Astrocyte of the cerebellum (primary cell): ENCODE data around the gene NPAS2.

ENCODE experiments used
- DNase-seq: peaks from one replicate; pipeline ENCODE4 v3.0.0-alpha.2; 2011; ENCODE audit warnings: low read depth
- H3K4me3 ChIP-seq: 2 replicates; pipeline ENCODE4 v1.5.1; 2011; ENCODE audit warnings: mild to moderate bottlenecking, low read depth, low read length, moderate library complexity
- in situ Hi-C: cut with HindIII; loops from 2 replicates; pipeline ENCODE4 v1.10.0; 2017; ENCODE audit warnings: low sequenced_read_pairs
- TF ChIP-seq, protein P1 (sequence below): IDR thresholded peaks from 2 replicates; pipeline ENCODE4 v1.5.1; 2012; ENCODE audit warnings: low read length, low read depth, moderate library complexity, mild to moderate bottlenecking; ENCODE audit errors: missing control alignments

Gene NPAS2

DNA sequence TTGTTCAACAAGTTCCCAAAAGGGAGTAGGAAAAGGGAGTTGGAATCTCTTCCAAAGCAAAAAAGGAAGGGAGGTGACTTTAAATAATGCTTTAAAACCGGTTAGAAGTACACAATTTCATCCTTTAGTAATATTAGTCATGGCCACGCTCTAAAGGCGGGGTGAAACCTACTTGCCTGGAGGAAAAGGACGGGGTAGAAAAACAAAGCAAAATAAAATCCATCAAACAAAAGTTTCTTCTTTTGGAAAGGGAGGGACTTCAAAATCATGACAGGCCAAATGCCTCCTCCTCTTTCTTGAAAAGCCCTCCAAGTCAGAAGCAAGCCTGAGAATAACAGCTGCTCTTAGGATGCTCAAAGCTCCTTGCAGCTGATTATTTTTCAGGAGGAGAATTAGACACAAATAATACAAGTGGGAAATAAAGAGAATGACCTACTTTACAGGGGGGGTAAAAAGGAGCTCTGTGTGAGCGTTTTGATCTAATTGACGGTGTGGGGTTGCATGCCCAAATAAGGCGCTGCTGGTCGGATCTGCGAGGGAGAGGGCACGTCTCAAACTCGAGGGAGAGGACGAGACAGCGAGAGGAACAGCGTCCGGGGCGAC is 1.8 kb upstream of the NPAS2 start:
- H3K4me3 ChIP-seq = peak overlapping the region; percentile 52
- in situ Hi-C loops = no loop called here
- no peak for DNase-seq
- TF ChIP-seq, protein P1, sequence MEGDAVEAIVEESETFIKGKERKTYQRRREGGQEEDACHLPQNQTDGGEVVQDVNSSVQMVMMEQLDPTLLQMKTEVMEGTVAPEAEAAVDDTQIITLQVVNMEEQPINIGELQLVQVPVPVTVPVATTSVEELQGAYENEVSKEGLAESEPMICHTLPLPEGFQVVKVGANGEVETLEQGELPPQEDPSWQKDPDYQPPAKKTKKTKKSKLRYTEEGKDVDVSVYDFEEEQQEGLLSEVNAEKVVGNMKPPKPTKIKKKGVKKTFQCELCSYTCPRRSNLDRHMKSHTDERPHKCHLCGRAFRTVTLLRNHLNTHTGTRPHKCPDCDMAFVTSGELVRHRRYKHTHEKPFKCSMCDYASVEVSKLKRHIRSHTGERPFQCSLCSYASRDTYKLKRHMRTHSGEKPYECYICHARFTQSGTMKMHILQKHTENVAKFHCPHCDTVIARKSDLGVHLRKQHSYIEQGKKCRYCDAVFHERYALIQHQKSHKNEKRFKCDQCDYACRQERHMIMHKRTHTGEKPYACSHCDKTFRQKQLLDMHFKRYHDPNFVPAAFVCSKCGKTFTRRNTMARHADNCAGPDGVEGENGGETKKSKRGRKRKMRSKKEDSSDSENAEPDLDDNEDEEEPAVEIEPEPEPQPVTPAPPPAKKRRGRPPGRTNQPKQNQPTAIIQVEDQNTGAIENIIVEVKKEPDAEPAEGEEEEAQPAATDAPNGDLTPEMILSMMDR = no peak

DNA sequence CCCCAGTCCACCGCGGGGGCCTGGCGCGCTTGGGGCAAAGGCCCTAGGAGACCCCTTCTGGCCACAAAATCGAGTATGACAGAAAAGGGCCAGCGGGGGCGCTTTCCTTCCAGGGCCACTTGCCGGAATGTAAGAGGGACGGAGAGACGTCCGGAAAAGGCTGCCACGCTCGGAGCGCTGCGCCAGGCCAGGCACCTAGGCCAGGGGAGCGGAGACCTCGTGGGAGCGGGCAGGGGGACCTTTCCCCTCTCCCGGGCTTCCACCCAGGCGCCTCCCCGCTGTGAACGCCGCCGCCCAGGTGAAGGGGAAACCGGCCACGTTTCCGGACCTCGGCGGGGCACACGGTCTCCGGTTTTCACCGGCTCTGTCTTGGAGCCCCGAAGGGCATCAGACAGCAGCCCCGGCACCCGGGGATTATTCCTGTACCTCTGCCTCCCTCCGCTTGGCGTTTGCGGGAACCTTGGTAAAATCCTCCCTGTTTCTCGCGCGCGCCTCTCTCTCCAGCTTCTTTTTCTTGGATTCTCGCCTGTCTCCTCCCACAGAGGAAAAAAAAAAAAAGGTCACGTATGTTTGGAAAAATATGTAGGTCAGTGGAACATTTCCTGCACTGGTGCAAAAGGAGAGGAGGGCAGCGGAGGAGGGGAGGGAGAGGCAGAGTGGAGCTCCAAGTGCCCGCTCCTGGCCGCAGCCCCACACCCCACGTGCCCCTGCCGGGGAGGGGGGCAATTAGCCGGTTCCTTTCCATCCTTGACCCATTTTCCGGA is 1.2 kb upstream of the NPAS2 start:
- peak; percentile 22 for DNase-seq
- in situ Hi-C loops = no loop called here
- H3K4me3 ChIP-seq = peak overlapping the region; percentile 52
- TF ChIP-seq, protein P1 = peak; percentile 28

GRCh38 chr2:100820273-100820522 is 259 bp downstream of the NPAS2 start:
- peak overlapping the region; percentile 52 for H3K4me3 ChIP-seq
- no peak for DNase-seq
- in situ Hi-C loops = no loop called here
- TF ChIP-seq, protein P1 = no peak

DNA sequence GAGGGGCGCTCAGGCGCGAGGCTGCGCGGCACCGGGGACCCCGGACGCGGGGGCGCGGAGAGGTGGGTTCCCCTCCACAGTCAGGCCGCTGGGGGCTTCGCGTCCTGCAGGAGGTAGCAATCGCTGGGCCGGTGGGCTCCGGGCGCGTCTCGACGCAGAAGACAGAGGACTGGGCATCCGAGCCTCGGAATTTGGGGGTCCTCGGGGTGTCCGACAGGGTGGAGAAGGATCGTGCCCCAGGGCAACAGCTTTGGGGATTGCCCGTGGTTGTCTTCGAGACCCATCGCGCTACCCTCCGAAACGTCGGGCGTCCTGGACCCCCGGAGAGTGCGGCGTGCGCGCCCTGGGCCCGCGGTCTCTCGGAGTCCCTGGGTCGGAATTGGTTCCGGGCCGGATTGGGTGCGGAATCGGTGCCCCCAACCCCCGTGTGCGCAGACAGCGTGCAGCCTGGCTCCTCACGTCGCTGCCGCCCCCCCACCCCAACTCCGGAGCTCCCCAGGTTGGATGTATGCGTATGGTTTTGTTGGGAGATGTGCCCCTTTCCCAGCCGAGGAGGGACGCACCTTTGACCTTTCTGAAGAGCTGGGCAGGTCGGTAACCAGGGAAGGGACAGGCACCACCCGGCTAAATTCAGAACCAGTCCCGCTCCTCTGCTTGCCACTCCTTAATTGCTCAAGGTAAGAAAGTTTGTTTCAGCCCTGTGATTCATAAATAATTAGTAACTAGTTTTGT is 750 bp downstream of the NPAS2 start:
- peak overlapping the region; percentile 52 for H3K4me3 ChIP-seq
- TF ChIP-seq, protein P1 = no peak
- no peak for DNase-seq
- in situ Hi-C loops = no loop called here

GRCh38 chr2:100821255-100821910 is 1.4 kb downstream of the NPAS2 start:
- in situ Hi-C loops = no loop called here
- TF ChIP-seq, protein P1 = no peak
- H3K4me3 ChIP-seq = peak overlapping the region; percentile 52
- no peak for DNase-seq

- TF ChIP-seq, protein P1 = no peak
- no peak overlapping the region for H3K4me3 ChIP-seq
- in situ Hi-C loops = no loop called here
- no peak for DNase-seq
Measured at GRCh38 chr2:100821911-100822265, 1.9 kb downstream of the NPAS2 start.
